ENCODE data around the gene FOXP1.

The FOXP1 gene

GRCh38 chr3:70984776-70985482, 598.6 kb downstream of the FOXP1 start:
- H3K79me2 ChIP-seq (ENCODE audit: low read length): peaks cover 78% of the 10 kb centered on the region
- H3K4me3 ChIP-seq (ENCODE audit: low read length): no peak overlapping the region
- no peak for TF ChIP-seq CTCF (IDR thresholded peaks at IDR 0.05; ENCODE audit: low read depth, low read length)
- TF ChIP-seq EZH2phosphoT487 (IDR thresholded peaks at IDR 0.05; ENCODE audit: low read depth): no peak
- peaks cover 58% of the 10 kb centered on the region for H4K20me1 ChIP-seq (ENCODE audit: insufficient read depth, low read length)
- no peak overlapping the region for H3K9ac ChIP-seq (ENCODE audit: low read length)
- peaks cover 5% of the 10 kb centered on the region for H3K4me1 ChIP-seq (ENCODE audit: low read length)
- H3K27me3 ChIP-seq (ENCODE audit: low read depth, low read length): no peaks in the 10 kb centered on the region
- H3K9me3 ChIP-seq (ENCODE audit: insufficient read depth, low read length): no peaks in the 10 kb centered on the region
- H2AFZ ChIP-seq (ENCODE audit: low read depth, low read length): no peak overlapping the region
- H3K36me3 ChIP-seq (replicated peaks; ENCODE audit: low read depth, low read length): peaks cover 74% of the 10 kb centered on the region
- H3K27ac ChIP-seq (ENCODE audit: low read length): no peak overlapping the region
- H3K4me2 ChIP-seq (ENCODE audit: low read length): no peak overlapping the region

GRCh38 chr3:70982700-70983140, 600.8 kb downstream of the FOXP1 start:
- H3K9me3 ChIP-seq (ENCODE audit: insufficient read depth, low read length): no peaks in the 10 kb centered on the region
- H3K79me2 ChIP-seq (ENCODE audit: low read length): peaks cover 62% of the 10 kb centered on the region
- H2AFZ ChIP-seq (ENCODE audit: low read depth, low read length): no peak overlapping the region
- H3K4me3 ChIP-seq (ENCODE audit: low read length): no peak overlapping the region
- H3K9ac ChIP-seq (ENCODE audit: low read length): no peak overlapping the region
- H3K27me3 ChIP-seq (ENCODE audit: low read depth, low read length): no peaks in the 10 kb centered on the region
- peaks cover 48% of the 10 kb centered on the region for H4K20me1 ChIP-seq (ENCODE audit: insufficient read depth, low read length)
- H3K4me1 ChIP-seq (ENCODE audit: low read length): no peaks in the 10 kb centered on the region
- TF ChIP-seq CTCF (IDR thresholded peaks at IDR 0.05; ENCODE audit: low read depth, low read length) (no peak), EZH2phosphoT487 (IDR thresholded peaks at IDR 0.05; ENCODE audit: low read depth) (no peak)
- H3K36me3 ChIP-seq (replicated peaks; ENCODE audit: low read depth, low read length): peaks cover 76% of the 10 kb centered on the region
- no peak overlapping the region for H3K27ac ChIP-seq (ENCODE audit: low read length)
- H3K4me2 ChIP-seq (ENCODE audit: low read length): no peak overlapping the region

- TF ChIP-seq EZH2phosphoT487 (IDR thresholded peaks at IDR 0.05; ENCODE audit: low read depth) (no peak), CTCF (IDR thresholded peaks at IDR 0.05; ENCODE audit: low read depth, low read length) (no peak)
- Histone ChIP-seq H3K4me3 (ENCODE audit: low read length) (no peak overlapping the region), H3K9ac (ENCODE audit: low read length) (no peak overlapping the region), H3K4me2 (ENCODE audit: low read length) (no peak overlapping the region), H2AFZ (ENCODE audit: low read depth, low read length) (no peak overlapping the region), H3K27ac (ENCODE audit: low read length) (no peak overlapping the region), H3K4me1 (ENCODE audit: low read length) (no peaks in the 10 kb centered on the region), H3K27me3 (ENCODE audit: low read depth, low read length) (no peaks in the 10 kb centered on the region), H3K9me3 (ENCODE audit: insufficient read depth, low read length) (no peaks in the 10 kb centered on the region), H3K36me3 (replicated peaks; ENCODE audit: low read depth, low read length) (peaks cover 76% of the 10 kb centered on the region), H4K20me1 (ENCODE audit: insufficient read depth, low read length) (peaks cover 44% of the 10 kb centered on the region), H3K79me2 (ENCODE audit: low read length) (peaks cover 57% of the 10 kb centered on the region)
Observed at GRCh38 chr3:70982284-70982683, 601.2 kb downstream of the FOXP1 start.

- Histone ChIP-seq H3K9ac (ENCODE audit: low read length) (no peak overlapping the region), H3K27ac (ENCODE audit: low read length) (no peak overlapping the region), H3K79me2 (ENCODE audit: low read length) (peaks cover 53% of the 10 kb centered on the region), H3K27me3 (ENCODE audit: low read depth, low read length) (no peaks in the 10 kb centered on the region), H3K36me3 (replicated peaks; ENCODE audit: low read depth, low read length) (peaks cover 76% of the 10 kb centered on the region), H4K20me1 (ENCODE audit: insufficient read depth, low read length) (peaks cover 48% of the 10 kb centered on the region), H3K9me3 (ENCODE audit: insufficient read depth, low read length) (no peaks in the 10 kb centered on the region), H2AFZ (ENCODE audit: low read depth, low read length) (no peak overlapping the region), H3K4me3 (ENCODE audit: low read length) (no peak overlapping the region), H3K4me1 (ENCODE audit: low read length) (no peaks in the 10 kb centered on the region), H3K4me2 (ENCODE audit: low read length) (no peak overlapping the region)
- no peak for TF ChIP-seq EZH2phosphoT487 (IDR thresholded peaks at IDR 0.05; ENCODE audit: low read depth)
- TF ChIP-seq CTCF (IDR thresholded peaks at IDR 0.05; ENCODE audit: low read depth, low read length): no peak
Observed at GRCh38 chr3:70981231-70981880, 602.2 kb downstream of the FOXP1 start.

All from OCI-LY3 (cell line).